ENCODE measurements around the gene ELP5.

Gene ELP5

DNA sequence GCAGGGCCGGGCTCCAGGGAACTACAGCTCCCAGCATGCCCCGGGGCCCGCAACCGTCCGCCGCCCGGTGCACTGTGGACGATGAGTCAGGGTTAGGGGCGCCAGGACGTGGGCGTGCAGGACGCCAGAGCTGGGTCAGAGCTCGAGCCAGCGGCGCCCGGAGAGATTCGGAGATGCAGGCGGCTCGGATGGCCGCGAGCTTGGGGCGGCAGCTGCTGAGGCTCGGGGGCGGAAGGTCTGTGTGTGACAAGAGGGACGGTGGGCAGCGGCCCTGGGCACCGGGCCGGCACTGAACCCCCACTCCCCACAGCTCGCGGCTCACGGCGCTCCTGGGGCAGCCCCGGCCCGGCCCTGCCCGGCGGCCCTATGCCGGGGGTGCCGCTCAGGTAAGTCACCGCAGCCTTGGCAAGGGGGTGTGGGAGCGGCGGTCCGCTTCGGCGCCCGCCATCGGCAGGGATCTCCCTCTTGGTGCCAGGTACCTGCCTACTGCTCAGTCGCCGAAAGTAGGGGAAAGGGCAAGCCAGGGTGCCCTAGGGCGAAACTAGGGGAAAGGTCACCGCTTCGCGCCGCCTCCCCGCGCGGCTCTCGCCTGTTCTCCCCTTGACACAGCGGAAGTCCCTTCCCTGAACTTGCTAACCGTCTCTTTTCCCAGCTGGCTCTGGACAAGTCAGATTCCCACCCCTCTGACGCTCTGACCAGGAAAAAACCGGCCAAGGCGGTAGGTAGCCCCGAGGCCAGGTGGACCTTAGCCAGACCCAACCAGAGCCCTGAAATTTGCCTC lies 32.0 kb upstream of the ELP5 start, which contains the start of the genes ACADVL and DLG4:
TSS of gene ACADVL (plus strand) at position 127 of the 781 bp plus-strand sequence. CDS start at position 174, 47 bp downstream.
TSS of gene DLG4 (minus strand) at position 25 of the 781 bp plus-strand sequence.
- H3K4me3 ChIP-seq (ENCODE audit: low read depth, low read length): peak within 1 kb of the TSS; percentile 90
- TF ChIP-seq, protein P1, sequence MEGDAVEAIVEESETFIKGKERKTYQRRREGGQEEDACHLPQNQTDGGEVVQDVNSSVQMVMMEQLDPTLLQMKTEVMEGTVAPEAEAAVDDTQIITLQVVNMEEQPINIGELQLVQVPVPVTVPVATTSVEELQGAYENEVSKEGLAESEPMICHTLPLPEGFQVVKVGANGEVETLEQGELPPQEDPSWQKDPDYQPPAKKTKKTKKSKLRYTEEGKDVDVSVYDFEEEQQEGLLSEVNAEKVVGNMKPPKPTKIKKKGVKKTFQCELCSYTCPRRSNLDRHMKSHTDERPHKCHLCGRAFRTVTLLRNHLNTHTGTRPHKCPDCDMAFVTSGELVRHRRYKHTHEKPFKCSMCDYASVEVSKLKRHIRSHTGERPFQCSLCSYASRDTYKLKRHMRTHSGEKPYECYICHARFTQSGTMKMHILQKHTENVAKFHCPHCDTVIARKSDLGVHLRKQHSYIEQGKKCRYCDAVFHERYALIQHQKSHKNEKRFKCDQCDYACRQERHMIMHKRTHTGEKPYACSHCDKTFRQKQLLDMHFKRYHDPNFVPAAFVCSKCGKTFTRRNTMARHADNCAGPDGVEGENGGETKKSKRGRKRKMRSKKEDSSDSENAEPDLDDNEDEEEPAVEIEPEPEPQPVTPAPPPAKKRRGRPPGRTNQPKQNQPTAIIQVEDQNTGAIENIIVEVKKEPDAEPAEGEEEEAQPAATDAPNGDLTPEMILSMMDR (IDR thresholded peaks at IDR 0.05; ENCODE audit: borderline replicate concordance, insufficient read depth, low read depth, low read length): no peak

GRCh38 chr17:7220593-7221277 lies 31.3 kb upstream of the ELP5 start:
- TF ChIP-seq, protein P1 (IDR thresholded peaks at IDR 0.05; ENCODE audit: borderline replicate concordance, insufficient read depth, low read depth, low read length): peak; percentile 60
- peak overlapping the region; percentile 90 for H3K4me3 ChIP-seq (ENCODE audit: low read depth, low read length)

GRCh38 chr17:7221278-7222092 lies 30.5 kb upstream of the ELP5 start:
- TF ChIP-seq, protein P1 (IDR thresholded peaks at IDR 0.05; ENCODE audit: borderline replicate concordance, insufficient read depth, low read depth, low read length): no peak
- no peak overlapping the region for H3K4me3 ChIP-seq (ENCODE audit: low read depth, low read length)

DNA sequence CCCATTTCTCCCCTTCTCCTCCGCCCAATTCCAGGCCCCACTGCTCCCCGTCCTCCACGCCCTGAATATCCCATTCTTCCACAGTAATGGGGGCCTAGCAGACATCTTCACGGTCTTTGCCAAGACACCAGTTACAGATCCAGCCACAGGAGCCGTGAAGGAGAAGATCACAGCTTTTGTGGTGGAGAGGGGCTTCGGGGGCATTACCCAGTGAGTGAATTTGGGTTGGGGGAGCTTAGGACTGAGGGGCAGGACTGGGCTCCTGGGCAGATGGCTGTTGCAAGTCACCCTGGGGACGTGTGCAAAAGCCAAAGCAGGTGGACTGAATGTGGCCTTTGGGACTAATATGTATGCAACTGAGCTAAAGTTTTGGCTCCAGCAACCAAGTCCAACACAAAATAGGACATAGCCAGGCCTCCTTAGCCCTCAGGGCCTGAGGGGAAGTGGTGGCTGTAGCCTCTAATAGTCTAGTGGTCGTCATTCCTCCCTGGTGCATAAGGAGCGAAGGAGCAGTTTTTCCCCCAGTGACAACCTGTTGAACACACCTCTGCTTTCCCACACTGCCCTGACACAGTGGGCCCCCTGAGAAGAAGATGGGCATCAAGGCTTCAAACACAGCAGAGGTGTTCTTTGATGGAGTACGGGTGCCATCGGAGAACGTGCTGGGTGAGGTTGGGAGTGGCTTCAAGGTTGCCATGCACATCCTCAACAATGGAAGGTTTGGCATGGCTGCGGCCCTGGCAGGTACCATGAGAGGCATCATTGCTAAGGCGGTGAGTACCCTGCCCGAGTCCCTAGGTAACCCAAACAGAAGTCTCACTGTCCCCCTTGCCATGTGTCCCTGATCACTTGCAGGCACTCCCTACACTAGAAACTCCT lies 29.7 kb upstream of the ELP5 start:
- TF ChIP-seq, protein P1 (IDR thresholded peaks at IDR 0.05; ENCODE audit: borderline replicate concordance, insufficient read depth, low read depth, low read length): no peak
- no peak overlapping the region for H3K4me3 ChIP-seq (ENCODE audit: low read depth, low read length)

GRCh38 chr17:7222972-7223292 lies 29.1 kb upstream of the ELP5 start:
- TF ChIP-seq, protein P1 (IDR thresholded peaks at IDR 0.05; ENCODE audit: borderline replicate concordance, insufficient read depth, low read depth, low read length): no peak
- no peak overlapping the region for H3K4me3 ChIP-seq (ENCODE audit: low read depth, low read length)

- no peak overlapping the region for H3K4me3 ChIP-seq (ENCODE audit: low read depth, low read length)
- TF ChIP-seq, protein P1 (IDR thresholded peaks at IDR 0.05; ENCODE audit: borderline replicate concordance, insufficient read depth, low read depth, low read length): no peak
Observed at GRCh38 chr17:7223375-7223774, 28.6 kb upstream of the ELP5 start.
